GM19035 (cell line): ENCODE results near the gene AHCY.
"Not testable (repeated sequence)": the region's sequence is repeated elsewhere in the genome, so short reads cannot be mapped to it uniquely, and the experiment has no call there.

Experiments
- ATAC-seq: cut with Tn5 transposase; IDR thresholded peaks from one replicate; pipeline ENCODE4 v1.9.1; 2021; ENCODE audit not compliant: unreplicated experiment

Gene AHCY

DNA sequence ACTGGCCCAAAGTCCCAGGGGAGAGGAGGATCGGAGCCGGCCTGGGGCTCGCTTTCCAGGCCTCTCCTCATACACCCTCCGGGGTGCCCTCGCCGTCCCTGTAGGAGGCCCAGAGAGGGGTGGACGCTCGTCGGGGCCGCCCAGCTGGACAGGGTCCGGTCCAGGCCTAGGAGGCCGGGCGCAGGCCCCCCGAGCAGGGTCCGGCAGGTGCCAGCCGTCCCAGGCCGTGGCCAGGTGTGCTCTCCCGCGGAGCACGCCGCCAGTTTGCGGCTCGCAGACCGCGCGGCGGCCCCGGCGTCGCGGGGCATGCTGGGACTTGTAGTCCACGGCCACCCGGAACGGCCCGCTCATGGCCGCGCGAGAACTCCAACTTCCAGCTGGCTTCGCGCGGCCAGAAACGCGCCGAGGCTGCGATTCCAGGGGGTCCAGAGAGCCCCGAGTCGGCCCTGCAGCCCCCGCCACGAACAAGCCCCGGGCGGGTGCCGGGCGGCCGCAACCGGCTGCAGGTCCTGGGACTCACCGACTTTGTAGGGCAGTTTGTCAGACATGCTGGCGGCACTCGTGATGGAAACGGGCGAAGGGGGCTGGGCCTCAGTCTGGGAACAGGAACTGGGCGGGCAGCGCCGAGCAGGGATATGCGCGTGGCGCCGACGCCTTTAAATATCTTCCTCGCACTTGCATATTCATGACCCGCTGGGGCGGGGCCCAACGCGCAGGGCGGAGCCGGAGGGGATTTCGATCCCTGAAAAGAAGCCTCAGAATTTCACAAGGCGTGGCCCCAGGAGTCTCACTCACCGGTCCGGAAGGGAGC is at the start of gene AHCY:
Gene AHCY, minus strand, starts transcription at position 633 of the 811 bp plus-strand sequence. Its CDS starts 85 bp downstream, at position 548.
- ATAC-seq, result peak; percentile 89

DNA sequence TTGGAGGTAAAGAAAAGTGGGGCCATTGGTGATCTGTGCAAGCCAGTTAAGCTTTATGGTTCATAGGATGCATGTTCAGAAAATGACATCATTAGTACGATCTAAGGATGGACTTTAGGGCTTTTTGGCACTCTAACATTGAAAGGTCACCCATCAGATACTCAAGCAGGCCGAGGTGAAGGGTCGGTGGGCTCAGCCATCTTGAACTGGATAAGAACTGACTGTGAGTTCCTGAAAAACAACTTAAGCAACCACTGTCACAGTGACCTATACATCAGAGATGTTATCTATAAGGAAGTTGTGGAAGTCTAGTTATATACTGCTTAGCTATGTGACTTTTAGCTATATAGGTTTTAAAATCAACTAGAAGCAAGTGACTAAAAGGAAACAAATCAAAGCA is 46.9 kb upstream of the AHCY start:
- ATAC-seq, result no peak

DNA sequence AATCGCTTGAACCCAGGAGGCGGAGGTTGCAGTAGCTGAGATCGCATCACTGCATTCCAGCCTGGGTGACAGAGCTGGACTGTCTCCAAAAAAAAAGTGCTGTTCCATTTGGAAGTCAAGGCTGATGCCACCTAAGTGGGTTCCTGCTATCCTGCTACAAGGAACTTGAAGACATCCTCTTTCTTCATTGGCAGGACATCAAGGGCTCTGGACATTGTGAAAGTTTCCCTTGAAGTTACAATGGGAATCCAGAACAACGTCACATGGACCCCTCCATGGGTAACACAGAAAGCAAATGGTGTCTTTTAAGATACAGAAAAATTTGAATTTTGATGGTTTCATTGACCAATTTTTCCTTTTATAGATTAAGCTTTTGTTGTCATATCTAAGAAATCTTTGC is 44.4 kb upstream of the AHCY start:
- no peak for ATAC-seq

DNA sequence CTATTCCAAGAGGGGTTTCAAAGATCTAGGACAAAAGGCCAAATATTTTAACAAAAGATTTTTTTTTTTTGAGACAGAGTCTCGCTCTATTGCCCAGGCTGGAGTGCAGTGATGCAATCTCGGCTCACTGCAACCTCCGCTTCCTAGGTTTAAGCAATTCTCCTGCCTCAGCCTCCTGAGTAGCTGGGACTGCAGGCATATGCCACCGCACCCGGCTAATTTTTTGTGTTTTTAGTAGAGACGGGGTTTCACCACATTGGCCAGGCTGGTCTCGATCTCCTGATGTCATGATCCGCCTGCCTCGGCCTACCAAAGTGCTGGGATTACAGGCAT is 43.3 kb upstream of the AHCY start:
- not testable (repeated sequence) for ATAC-seq

DNA sequence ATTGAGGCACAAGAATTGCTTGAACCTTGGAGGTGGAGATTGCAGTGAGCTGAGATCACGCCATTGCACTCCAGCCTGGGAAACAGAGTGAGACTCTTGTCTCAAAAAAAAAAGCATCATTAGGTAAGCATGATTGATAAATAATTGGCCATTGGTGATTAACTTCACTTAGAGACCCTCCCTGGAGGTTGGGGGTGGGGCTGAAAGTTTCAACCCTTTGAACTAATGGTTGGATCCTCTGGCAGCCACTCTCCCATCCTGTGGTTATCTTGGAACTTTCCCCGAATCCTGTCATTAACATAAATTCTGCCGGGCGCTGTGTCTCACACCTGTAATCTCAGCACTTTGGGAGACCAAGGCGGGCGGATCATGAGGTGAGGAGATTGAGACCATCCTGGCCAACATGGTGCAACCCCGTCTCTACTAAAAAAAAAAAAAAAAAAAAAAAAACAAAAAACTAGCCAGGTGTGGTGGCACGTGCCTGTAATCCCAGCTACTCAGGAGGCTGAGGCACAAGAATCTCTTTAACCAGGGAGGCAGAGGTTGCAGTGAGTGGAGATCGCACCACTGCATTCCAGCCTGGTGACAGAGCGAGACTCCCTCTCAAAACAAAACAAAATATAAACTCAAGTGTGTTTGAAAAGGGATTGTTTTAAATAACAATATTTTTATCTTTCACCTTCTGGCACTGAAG is 42.8 kb upstream of the AHCY start:
- not testable (repeated sequence) for ATAC-seq

DNA sequence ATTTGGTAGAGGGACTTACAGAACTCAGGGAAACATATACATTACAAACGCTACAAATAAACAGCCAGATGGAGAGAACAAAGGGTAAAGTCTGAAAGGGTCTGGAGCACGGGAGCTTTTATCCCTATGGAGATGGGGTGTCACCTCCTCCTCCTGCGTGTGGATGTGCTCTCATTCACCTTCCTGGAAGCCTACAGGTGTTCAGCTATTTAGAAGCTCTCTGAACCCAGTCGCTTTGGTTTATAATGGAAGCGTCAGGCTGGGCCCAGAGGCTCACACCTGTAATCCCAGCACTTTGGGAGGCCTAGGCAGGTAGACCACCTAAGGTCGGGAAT is 42.2 kb upstream of the AHCY start:
- ATAC-seq, result no peak

DNA sequence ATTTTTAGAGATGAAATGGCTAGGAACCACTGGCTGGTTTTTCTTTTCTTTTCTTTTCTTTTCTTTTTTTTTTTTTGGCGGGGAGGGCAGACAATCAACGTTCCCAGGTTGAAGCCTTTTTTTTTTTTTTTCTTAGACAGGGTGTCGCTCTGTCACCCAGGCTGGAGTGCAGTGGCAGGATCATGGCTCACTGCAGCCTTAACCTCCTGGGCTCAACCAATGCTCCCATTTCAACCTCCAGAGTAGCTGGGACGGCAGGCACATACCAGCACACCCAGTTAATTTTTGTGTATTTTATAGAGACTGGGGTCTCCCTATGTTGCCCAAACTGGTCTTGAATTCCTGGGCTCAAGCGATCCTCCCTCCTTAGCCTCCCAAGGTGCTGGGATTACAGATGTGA is 41.1 kb upstream of the AHCY start:
- no peak for ATAC-seq

DNA sequence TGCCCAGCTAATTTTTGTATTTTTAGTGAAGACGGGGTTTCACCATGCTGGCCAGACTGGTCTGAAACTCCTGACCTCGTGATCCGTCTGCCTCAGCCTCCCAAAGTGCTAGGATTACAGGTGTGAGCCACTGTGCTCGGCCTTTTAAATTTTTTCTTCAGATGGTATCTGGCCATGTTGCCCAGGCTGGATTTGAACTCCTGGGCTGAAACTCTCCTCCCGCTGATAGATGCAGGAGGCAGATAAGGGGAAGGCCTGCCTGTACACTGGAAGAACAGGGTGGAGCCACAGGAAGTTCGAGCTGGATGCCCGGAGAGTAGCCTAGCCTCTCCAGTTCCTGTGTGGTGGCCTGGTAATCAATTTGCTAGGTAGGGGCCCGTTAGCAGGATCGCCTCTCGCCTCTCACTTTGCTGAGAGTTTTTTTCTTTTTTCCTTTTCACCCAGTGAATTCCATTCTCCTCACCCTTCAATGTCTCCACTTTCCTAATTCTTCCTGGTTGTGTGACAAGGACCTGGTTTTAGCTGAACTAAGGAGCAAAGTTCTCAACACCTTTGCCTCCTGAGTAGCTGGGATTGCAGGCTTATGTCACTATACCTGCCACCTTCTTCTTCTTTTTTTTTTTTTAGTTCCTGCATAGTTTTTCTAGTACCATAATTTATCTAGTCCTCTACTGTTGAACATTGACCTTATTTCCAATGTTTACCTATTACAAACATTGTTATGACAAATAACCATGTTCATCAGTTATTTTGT is 40.5 kb upstream of the AHCY start:
- no peak for ATAC-seq

DNA sequence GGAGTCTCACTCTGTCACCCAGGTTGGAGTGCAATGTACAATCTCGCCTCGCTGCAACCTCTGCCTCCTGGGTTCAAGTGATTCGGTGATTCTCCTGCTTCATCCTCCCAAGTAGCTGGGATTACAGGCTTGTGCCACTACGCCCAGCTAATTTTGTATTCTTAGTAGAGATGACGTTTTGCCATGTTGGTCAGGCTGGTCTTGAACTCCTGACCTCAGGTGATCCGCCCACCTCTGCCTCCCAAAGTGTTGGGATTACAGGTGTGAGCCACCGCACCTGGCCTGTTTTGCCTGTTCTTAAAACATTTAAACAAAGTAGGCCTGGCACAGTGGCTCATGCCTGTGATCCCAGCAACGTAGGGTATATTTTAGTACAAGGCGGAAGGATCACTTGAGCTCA is 38.0 kb upstream of the AHCY start:
- not testable (repeated sequence) for ATAC-seq

DNA sequence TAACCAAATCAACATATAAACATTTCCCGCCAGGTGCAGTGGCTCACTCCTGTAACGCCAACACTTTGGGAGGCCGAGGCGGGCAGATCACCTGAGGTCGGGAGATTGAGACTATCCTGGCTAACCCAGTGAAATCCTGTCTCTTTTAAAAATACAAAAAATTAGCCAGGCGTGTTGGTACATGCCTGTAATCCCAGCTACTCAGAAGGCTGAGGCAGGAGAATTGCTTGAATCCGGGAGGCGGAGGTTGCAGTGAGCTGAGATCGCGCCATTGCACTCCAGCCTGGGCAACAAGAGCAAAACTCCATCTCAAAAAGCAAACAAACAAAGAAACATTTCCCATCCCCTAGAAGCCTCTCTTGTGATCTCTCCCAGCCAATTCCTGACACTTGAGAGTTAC is 37.6 kb upstream of the AHCY start:
- not testable (repeated sequence) for ATAC-seq

DNA sequence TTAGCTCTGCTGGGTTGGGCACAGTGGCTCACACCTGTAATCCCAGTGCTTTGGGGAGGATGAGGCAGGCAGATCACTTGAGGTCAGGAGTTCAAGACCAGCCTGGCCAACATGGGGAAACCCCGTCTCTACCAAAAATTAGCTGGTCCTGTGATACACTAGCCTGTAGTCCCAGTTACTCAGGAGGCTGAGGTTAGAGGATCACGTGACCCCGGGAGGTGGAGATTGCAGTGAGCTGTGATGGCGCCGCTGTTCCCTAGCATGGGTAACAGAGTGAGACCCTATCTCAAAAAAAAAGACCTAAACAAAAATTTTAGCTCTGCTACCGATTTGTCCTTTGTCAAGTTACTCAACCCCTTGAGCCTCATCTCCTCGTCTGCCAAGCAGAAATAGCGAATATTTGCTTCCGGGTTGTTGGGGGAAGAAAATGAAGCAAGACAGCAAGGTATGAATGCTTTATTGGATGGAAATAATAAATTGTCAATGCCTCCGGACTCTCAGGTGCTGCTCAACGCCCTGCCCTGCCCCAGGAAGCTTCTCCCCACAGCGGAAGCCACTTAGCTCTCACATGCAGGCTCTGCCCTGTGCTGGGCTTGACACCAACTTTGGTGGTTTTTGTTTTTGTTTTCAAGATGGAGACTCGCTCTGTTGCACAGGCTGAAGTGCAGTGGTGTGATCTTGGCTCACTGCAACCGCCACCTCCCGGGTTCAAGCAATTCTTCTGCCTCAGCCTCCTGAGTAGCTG is 35.0 kb upstream of the AHCY start:
- ATAC-seq, result peak; percentile 68

DNA sequence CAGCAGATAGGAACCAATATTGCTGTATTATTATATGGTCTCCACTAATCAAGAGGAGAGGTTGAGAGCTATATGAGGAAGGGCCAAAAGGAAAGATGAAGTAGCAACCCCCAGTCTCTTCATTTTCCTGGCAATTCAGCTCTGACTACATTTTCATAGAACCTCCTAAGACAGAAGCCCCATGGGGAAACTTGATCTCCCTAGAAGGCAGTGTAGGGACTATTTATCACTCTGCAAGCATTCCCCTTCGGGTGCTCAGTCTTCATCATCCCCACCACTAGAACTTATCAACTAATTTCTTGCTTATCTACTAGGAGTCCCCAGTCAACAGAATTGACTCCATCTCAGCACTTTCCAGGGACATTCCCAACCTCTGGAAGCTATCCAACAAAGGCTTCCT is 34.4 kb upstream of the AHCY start:
- ATAC-seq, result no peak

DNA sequence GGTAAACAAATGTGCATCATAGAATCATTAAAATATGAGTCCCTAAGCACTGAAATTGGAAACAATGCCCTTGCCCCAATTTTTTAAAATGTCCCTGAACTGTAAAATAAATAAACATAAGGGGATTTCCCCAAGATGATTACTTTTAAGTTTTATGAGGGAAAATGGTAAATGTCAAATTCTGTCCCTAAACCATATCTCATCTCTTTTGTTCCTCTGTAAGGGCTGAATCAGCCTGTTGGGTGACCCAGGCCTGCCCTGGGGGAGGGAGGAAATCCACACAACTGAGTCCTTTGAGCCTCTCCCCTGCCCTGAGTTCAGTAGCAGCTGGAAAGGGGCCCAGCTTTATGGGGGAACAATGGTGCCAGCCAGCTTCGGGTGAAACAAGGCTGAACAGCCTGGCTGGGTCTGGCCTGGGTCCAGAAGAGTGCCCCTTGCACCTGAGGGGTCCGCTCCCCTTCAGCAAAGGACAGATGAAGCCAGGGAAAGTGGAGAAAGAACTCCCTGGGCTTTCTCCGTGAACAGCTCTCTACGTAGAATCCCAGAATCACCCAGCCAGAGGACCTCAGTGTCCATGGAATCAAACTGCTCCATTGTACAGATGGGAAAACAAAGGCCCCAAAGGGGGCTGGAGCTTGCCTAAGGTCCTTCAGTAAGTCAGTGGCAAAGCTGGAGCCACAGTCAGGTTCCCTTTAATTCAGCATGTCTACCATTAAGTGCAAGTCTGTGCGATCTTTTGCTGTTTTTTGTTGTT is 31.7 kb upstream of the AHCY start:
- no peak for ATAC-seq

DNA sequence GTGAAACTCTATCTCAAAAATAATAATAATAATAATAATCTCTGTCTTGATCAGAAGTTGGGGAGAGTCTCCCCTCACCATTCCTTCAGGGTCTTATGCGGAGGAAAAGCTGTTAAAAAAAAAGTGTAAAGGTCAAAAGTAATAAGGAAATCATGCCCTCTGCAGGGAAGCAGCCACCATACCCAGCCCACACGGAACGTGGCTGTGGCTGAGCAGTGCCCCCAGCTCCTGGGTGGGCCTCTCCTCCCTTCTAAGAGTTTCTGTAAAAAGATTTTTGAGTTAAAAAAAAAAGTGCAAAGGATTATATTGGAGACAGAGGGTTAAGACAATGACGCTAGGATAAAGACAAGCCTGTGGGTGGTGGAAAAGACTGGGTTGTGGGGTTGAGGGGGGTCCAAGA is 30.6 kb upstream of the AHCY start:
- ATAC-seq, result no peak

DNA sequence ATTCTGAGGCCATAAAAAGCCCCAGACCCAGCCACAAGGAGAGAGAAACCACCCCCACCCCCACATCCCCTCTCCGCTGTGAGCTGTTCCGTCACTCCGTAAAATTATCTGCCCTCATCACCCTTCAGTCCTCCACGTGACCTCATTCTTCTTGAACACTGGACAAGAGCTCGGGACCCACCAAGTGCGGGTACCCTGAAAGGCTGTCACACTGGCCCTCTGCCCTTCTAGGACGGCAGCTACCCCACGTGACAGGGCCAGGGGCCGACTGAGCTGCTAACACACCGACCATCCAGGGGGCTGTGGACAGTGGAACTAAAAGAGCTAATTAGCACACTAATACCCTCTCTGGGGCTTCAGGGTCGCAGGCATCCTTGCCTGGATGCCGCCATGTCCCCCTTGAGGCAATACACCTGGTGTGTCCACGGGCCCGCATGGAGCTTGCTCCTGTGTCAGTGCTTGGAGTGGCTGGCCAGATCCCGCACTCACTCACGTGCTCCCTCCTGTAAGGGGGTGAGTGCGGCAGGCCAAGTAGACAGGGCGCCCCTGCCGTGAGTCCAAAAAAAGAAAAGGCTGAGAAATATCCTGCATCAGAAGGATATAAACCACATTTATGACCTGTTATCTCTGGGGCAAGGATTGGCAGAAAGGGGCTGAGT is 29.2 kb upstream of the AHCY start:
- no peak for ATAC-seq

DNA sequence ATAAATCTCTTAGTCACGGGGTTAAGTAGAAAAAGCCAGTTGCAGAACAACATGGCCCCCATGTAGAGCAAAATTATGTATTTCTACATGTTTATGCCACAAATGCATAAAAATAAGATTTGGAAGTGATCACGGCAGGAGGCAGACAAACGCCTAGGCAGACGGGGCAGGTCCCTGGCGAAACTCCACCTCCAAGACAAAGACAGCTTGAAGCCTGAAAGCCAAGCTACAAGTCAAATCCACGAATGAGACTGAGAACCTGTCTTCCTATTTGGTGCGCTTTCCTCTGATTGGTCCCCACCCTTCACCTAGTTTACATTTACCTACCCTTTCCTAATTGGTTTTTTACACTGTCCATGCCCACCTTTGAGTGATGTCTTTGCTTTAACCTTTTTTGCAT is 28.7 kb upstream of the AHCY start:
- no peak for ATAC-seq

DNA sequence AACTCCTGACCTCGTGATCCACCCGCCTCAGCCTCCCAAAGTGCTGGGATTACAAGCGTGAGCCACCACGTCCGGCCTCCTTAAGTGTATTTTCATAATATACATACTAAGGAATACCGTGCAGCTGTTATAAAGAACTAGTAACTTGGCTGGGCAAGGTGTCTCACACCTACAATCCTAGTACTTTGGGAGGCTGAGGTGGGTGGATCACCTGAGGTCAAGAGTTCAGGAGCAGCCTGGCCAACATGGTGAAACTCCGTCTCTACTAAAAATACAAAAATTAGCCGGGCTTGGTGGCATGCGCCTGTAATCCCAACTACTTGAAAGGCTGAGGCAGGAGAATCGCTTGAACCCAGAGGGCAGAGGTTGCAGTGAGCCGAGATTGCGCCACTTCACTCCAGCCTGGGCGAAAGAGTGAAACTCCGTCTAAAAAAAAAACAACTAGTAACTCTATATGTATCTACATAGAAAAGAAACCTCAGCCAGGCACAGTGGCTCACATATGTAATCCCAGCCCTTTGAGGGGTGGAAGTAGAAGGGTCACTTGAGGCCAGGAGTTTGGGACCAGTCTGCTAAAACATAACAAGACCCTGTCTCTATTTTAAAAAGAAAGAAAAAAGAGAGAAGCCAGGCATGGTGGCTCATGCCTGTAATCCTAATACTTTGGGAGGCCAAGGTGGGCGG is 27.8 kb upstream of the AHCY start:
- ATAC-seq, result not testable (repeated sequence)

DNA sequence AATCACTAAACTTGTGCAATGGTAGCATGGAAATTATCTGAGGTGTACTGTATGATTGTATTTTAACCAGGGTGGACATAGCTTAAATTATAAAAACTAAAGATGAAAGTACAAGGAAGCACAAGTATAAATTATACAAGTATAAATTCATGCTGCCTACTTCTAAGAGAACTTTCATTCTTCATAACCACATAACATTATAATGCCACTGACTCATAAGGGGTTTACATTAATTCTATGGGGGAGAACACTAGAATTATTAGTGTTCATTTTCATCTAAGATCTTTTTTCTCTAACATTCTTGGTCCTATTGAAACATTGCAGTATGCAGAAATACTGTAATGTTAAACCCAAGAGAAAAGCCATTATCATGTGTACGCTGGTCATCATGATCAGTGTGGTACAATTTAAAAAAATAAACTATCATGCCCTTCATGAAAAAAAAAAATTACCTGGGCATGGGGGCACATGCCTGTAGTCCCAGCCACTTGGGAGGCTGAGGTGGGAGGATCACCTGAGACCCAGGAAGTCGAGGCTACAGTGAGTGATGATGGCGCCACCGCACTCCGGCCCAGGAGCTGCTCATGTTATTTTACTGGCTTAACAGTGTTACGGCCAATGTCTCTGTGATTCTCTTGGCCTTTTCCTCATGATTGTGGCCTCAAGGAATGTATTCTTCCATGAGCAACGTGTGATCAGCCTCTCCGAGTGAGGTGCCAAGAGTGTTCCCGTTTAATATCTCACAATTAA is 25.9 kb upstream of the AHCY start:
- no peak for ATAC-seq

DNA sequence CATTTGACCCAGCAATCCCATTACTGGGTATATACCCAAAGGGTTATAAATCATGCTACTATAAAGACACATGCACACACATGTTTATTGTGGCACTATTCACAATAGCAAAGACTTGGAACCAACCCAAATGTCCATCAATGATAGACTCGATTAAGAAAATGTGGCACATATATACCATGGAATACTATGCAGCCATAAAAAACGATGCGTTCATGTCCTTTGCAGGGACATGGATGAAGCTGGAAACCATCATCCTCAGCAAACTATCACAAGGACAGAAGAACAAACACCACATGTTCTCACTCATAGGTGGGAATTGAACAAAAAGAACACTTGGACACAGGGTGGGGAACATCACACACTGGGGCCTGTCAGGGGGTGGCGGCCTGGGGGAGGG is 25.1 kb upstream of the AHCY start:
- ATAC-seq, result not testable (repeated sequence)
